Measurements from ENCODE around the gene STXBP1. TPM values are rescaled to one million over a fixed set of nuclear protein-coding genes. Genes with fewer than 3 reads are reported as not detected.

The STXBP1 gene
- total and polyA plus RNA-seq, 3 experiments from 2014 or later, result 8.2 to 15.2 (median 14.5) TPM

GRCh38 chr9:127667127-127667844 lies 55.2 kb downstream of the STXBP1 start:
- no peaks in the 10 kb centered on the region for H3K9me3 Mint-ChIP-seq
- peaks cover 0 to 1% of the 10 kb centered on the region in 2 donors for H3K27me3 Mint-ChIP-seq
- Histone ChIP-seq H3K4me3 (ENCODE audit: low read length) (no peak overlapping the region), H3K4me1 (ENCODE audit: insufficient read depth, low read length) (no peaks in the 10 kb centered on the region), H3K36me3 (ENCODE audit: insufficient read depth, low read length) (no peaks in the 10 kb centered on the region), H3K27ac (ENCODE audit: low read depth, low read length) (no peak overlapping the region), H3K9me3 (ENCODE audit: low read length) (no peaks in the 10 kb centered on the region), H3K27me3 (ENCODE audit: insufficient read depth, low read length, poor library complexity, severe bottlenecking) (no peaks in the 10 kb centered on the region)
- H3K36me3 Mint-ChIP-seq, result peaks cover 0 to 23% (median 7%) of the 10 kb centered on the region in 3 donors
- H3K4me3 Mint-ChIP-seq, result no peak overlapping the region
- ChIA-PET CTCF (interaction anchor here (0.9 kb wide), 1 partner anchor 12 kb away, joined by 3 read pairs; no protein-coding TSS in a partner anchor), POLR2A (interaction anchor here (0.8 kb wide), 1 partner anchor 219 kb away, joined by 3 read pairs; no protein-coding TSS in a partner anchor)
- H3K27ac Mint-ChIP-seq, result no peak overlapping the region
- no peaks in the 10 kb centered on the region for H3K4me1 Mint-ChIP-seq
- DNase-seq, result no peak

DNA sequence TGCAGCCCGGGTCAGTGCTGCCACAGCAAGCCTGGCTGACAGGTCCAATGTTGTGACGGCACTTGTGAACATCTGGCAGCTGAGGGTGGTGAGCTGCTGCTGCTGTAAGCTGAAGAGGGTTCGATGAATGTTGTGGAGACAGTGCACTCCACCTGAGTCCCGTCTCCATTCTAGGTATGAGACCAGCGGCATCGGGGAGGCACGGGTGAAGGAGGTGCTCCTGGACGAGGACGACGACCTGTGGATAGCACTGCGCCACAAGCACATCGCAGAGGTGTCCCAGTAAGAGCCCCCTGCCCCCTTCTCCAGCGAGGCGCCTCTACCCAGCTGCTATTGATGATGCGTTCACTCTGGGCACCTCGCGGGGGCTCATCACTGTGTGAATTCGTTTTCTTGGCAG lies 55.8 kb downstream of the STXBP1 start:
- H3K27ac Mint-ChIP-seq, result no peak overlapping the region
- no peak for DNase-seq
- no peaks in the 10 kb centered on the region for H3K4me1 ChIP-seq (ENCODE audit: insufficient read depth, low read length)
- H3K36me3 Mint-ChIP-seq, result peaks cover 0 to 22% (median 7%) of the 10 kb centered on the region in 3 donors
- no peaks in the 10 kb centered on the region for H3K9me3 ChIP-seq (ENCODE audit: low read length)
- H3K4me3 Mint-ChIP-seq, result no peak overlapping the region
- ChIA-PET CTCF (interaction anchor here (0.9 kb wide), 1 partner anchor 11 kb away, joined by 3 read pairs; no protein-coding TSS in a partner anchor), POLR2A (interaction anchor here (0.8 kb wide), 1 partner anchor 219 kb away, joined by 3 read pairs; no protein-coding TSS in a partner anchor)
- H3K27ac ChIP-seq (ENCODE audit: low read depth, low read length), result no peak overlapping the region
- H3K27me3 Mint-ChIP-seq, result peaks cover 0 to 1% of the 10 kb centered on the region in 2 donors
- H3K36me3 ChIP-seq (ENCODE audit: insufficient read depth, low read length), result no peaks in the 10 kb centered on the region
- no peaks in the 10 kb centered on the region for H3K4me1 Mint-ChIP-seq
- H3K27me3 ChIP-seq (ENCODE audit: insufficient read depth, low read length, poor library complexity, severe bottlenecking), result no peaks in the 10 kb centered on the region
- no peak overlapping the region for H3K4me3 ChIP-seq (ENCODE audit: low read length)
- H3K9me3 Mint-ChIP-seq, result no peaks in the 10 kb centered on the region

DNA sequence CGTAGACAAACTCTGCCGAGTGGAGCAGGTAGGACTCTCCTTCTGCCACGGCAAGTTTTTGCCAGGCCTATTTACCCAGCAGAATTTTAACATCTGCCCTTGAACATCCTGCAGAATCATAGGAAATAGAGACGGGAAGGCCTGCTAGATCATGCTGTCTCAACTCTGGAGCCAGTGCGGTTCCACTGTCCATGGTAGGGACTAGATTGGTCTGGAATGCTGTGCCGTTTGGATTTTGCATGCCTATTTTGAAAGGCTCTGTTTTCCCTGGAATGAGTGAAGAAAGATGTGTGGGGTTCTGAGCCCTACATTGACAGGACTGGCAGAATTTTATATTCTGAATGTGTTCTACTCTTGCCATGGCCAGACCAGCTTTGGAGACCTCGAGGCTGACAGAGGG lies 61.2 kb downstream of the STXBP1 start:
- no peaks in the 10 kb centered on the region for H3K9me3 ChIP-seq (ENCODE audit: low read length)
- Mint-ChIP-seq H3K36me3 (peaks cover 0 to 26% (median 8%) of the 10 kb centered on the region in 3 donors), H3K9me3 (no peaks in the 10 kb centered on the region), H3K27ac (no peak overlapping the region), H3K4me3 (no peak overlapping the region), H3K4me1 (no peaks in the 10 kb centered on the region), H3K27me3 (no peaks in the 10 kb centered on the region)
- H3K27ac ChIP-seq (ENCODE audit: low read depth, low read length), result no peak overlapping the region
- POLR2A ChIA-PET, result no interaction called here
- CTCF ChIA-PET, result no interaction called here
- H3K4me3 ChIP-seq (ENCODE audit: low read length), result no peak overlapping the region
- H3K27me3 ChIP-seq (ENCODE audit: insufficient read depth, low read length, poor library complexity, severe bottlenecking), result no peaks in the 10 kb centered on the region
- H3K4me1 ChIP-seq (ENCODE audit: insufficient read depth, low read length), result no peaks in the 10 kb centered on the region
- no peak for DNase-seq
- H3K36me3 ChIP-seq (ENCODE audit: insufficient read depth, low read length), result no peaks in the 10 kb centered on the region

DNA sequence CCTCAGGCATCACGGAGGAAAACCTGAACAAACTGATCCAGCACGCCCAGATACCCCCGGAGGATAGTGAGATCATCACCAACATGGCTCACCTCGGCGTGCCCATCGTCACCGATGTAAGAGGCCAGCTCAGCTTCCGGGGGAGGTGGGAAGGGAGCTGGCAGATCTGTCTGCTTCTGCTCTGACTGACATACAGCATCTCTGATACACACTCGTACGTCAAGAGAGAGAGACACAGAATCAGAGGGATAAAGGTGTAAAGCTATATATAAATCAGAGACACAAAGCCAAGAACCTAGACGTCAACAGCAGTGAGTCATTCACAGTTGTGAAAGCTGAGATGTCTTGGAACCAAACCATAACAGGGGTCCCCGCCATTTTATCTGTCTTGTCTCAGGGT lies 64.6 kb downstream of the STXBP1 start:
- Histone ChIP-seq H3K4me3 (ENCODE audit: low read length) (no peak overlapping the region), H3K9me3 (ENCODE audit: low read length) (no peaks in the 10 kb centered on the region), H3K36me3 (ENCODE audit: insufficient read depth, low read length) (no peaks in the 10 kb centered on the region), H3K27me3 (ENCODE audit: insufficient read depth, low read length, poor library complexity, severe bottlenecking) (no peaks in the 10 kb centered on the region), H3K27ac (ENCODE audit: low read depth, low read length) (no peak overlapping the region), H3K4me1 (ENCODE audit: insufficient read depth, low read length) (no peaks in the 10 kb centered on the region)
- Mint-ChIP-seq H3K4me3 (no peak overlapping the region), H3K4me1 (no peaks in the 10 kb centered on the region), H3K9me3 (no peaks in the 10 kb centered on the region), H3K27me3 (peaks cover 0 to 4% of the 10 kb centered on the region in 2 donors), H3K27ac (peak overlapping the region in 1 of 8 donors; percentile 48), H3K36me3 (peaks cover 0 to 32% (median 4%) of the 10 kb centered on the region in 3 donors)
- ChIA-PET POLR2A (no interaction called here), CTCF (no interaction called here)
- no peak for DNase-seq

- Mint-ChIP-seq H3K4me3 (no peak overlapping the region), H3K27me3 (peaks cover 0 to 4% of the 10 kb centered on the region in 2 donors), H3K4me1 (no peaks in the 10 kb centered on the region), H3K27ac (no peak overlapping the region), H3K9me3 (no peaks in the 10 kb centered on the region), H3K36me3 (peaks cover 0 to 34% (median 7%) of the 10 kb centered on the region in 3 donors)
- Histone ChIP-seq H3K27me3 (ENCODE audit: insufficient read depth, low read length, poor library complexity, severe bottlenecking) (no peaks in the 10 kb centered on the region), H3K4me3 (ENCODE audit: low read length) (no peak overlapping the region), H3K4me1 (ENCODE audit: insufficient read depth, low read length) (no peaks in the 10 kb centered on the region), H3K27ac (ENCODE audit: low read depth, low read length) (no peak overlapping the region), H3K36me3 (ENCODE audit: insufficient read depth, low read length) (no peaks in the 10 kb centered on the region), H3K9me3 (ENCODE audit: low read length) (no peaks in the 10 kb centered on the region)
- POLR2A ChIA-PET, result no interaction called here
- CTCF ChIA-PET, result interaction anchor here (1.1 kb wide), 1 partner anchor 12 kb away, joined by 3 read pairs; no protein-coding TSS in a partner anchor
- no peak for DNase-seq
Observed at GRCh38 chr9:127679506-127679905, 67.4 kb downstream of the STXBP1 start.

GRCh38 chr9:127680226-127680625 lies 68.1 kb downstream of the STXBP1 start:
- DNase-seq, result no peak
- no peaks in the 10 kb centered on the region for H3K4me1 Mint-ChIP-seq
- no peak overlapping the region for H3K27ac Mint-ChIP-seq
- H3K36me3 ChIP-seq (ENCODE audit: insufficient read depth, low read length), result no peaks in the 10 kb centered on the region
- peaks cover 0 to 34% (median 7%) of the 10 kb centered on the region in 3 donors for H3K36me3 Mint-ChIP-seq
- H3K27me3 ChIP-seq (ENCODE audit: insufficient read depth, low read length, poor library complexity, severe bottlenecking), result no peaks in the 10 kb centered on the region
- no peak overlapping the region for H3K4me3 Mint-ChIP-seq
- no peak overlapping the region for H3K4me3 ChIP-seq (ENCODE audit: low read length)
- ChIA-PET CTCF (no interaction called here), POLR2A (no interaction called here)
- H3K9me3 ChIP-seq (ENCODE audit: low read length), result no peaks in the 10 kb centered on the region
- H3K9me3 Mint-ChIP-seq, result no peaks in the 10 kb centered on the region
- no peak overlapping the region for H3K27ac ChIP-seq (ENCODE audit: low read depth, low read length)
- H3K4me1 ChIP-seq (ENCODE audit: insufficient read depth, low read length), result no peaks in the 10 kb centered on the region
- peaks cover 0 to 4% of the 10 kb centered on the region in 2 donors for H3K27me3 Mint-ChIP-seq

DNA sequence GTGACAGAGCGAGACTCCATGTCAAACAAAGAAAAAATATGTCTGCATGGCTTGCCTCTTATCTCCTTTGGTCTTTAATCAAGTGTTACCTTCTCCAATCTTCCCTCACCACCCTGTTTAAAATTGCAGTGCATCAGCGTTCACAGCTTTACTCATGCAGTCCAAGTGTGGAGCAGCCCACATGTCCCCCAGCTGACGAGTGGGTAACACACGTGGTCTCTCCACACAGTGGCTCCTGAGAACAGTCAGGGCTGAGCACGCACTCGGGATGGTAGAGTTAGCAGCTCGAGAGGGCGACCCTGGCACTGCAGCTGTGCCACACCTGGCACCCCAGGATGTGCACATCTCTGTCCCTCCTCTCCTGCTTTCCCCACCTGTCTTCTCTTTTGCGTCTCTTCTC lies 68.8 kb downstream of the STXBP1 start:
- Histone ChIP-seq H3K9me3 (ENCODE audit: low read length) (no peaks in the 10 kb centered on the region), H3K4me3 (ENCODE audit: low read length) (no peak overlapping the region), H3K4me1 (ENCODE audit: insufficient read depth, low read length) (no peaks in the 10 kb centered on the region), H3K36me3 (ENCODE audit: insufficient read depth, low read length) (no peaks in the 10 kb centered on the region), H3K27me3 (ENCODE audit: insufficient read depth, low read length, poor library complexity, severe bottlenecking) (no peaks in the 10 kb centered on the region), H3K27ac (ENCODE audit: low read depth, low read length) (no peak overlapping the region)
- DNase-seq, result no peak
- Mint-ChIP-seq H3K27me3 (peaks cover 0 to 4% of the 10 kb centered on the region in 2 donors), H3K4me3 (no peak overlapping the region), H3K4me1 (no peaks in the 10 kb centered on the region), H3K36me3 (peaks cover 0 to 32% (median 7%) of the 10 kb centered on the region in 3 donors), H3K9me3 (no peaks in the 10 kb centered on the region), H3K27ac (no peak overlapping the region)
- ChIA-PET POLR2A (no interaction called here), CTCF (no interaction called here)

DNA sequence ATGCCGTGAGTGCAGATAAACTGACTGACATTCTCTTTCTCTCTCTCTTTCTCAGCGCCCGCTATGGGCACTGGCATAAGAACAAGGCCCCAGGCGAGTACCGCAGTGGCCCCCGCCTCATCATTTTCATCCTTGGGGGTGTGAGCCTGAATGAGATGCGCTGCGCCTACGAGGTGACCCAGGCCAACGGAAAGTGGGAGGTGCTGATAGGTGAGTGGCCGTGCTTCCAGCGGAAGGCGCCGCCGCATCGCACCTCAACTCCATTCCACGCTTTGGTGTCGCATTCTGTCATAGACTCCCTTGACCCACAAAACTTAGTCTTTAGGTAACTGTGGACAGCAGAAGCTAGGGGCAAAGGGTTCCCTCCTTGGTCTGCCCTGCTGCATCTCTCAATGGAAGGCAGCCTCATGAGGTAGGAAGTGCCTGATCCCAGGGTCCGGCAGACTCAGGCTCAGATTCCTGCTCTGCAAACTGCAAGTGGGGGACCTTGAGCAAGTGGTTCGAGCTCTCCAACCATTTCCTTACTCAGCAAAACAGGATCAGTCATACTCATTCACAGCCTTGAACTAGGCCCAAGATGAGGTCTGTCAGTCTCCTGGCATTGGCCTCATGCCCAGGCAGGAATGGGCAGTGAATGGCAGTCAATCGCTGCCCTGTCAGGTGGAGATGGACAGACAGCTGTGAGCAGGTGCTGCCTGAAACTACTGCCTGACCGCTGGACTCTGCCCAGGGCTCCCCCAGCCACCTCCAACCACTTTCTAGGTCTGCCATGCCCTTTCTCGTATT lies 70.5 kb downstream of the STXBP1 start:
- POLR2A ChIA-PET, result no interaction called here
- H3K27me3 ChIP-seq (ENCODE audit: insufficient read depth, low read length, poor library complexity, severe bottlenecking), result no peaks in the 10 kb centered on the region
- Mint-ChIP-seq H3K4me1 (no peaks in the 10 kb centered on the region), H3K36me3 (peaks cover 0 to 30% (median 6%) of the 10 kb centered on the region in 3 donors), H3K27ac (no peak overlapping the region), H3K9me3 (no peaks in the 10 kb centered on the region), H3K27me3 (peaks cover 0 to 4% of the 10 kb centered on the region in 2 donors), H3K4me3 (no peak overlapping the region)
- no peak overlapping the region for H3K4me3 ChIP-seq (ENCODE audit: low read length)
- no peaks in the 10 kb centered on the region for H3K4me1 ChIP-seq (ENCODE audit: insufficient read depth, low read length)
- H3K27ac ChIP-seq (ENCODE audit: low read depth, low read length), result no peak overlapping the region
- no peak for DNase-seq
- no peaks in the 10 kb centered on the region for H3K9me3 ChIP-seq (ENCODE audit: low read length)
- no peaks in the 10 kb centered on the region for H3K36me3 ChIP-seq (ENCODE audit: insufficient read depth, low read length)
- CTCF ChIA-PET, result interaction anchor here (1.3 kb wide), 1 partner anchor 21 kb away, joined by 3 read pairs; no protein-coding TSS in a partner anchor

Data from CD8-positive, alpha-beta memory T cell (primary cell).